Uterus (tissue), 4 donors: Measurements from ENCODE around the gene ITK. TPM values are rescaled to one million over a fixed set of nuclear protein-coding genes. Genes with fewer than 3 reads are reported as not detected.
A peak's percentile ranks its signal among the peaks of the same experiment; 100 is the strongest.

Experiments used
- DNase-seq, 2 donors: peaks; one replicate each; pipeline ENCODE4 v3.0.0-alpha.2; 2019 to 2020
- H3K27ac ChIP-seq, 2 donors: fragments of 200-600 bp; sonication (generic); 1 replicate in 1 of 2; 2 replicates in 1 of 2; pipeline ENCODE4 v1.5.1; 2016 to 2018
- H3K27me3 ChIP-seq, 2 donors: fragments of 200-600 bp; sonication (generic); one replicate each; pipeline ENCODE4 v1.5.1; 2018 to 2019; ENCODE audit warnings: control low read depth in 1 of 2
- H3K36me3 ChIP-seq, 2 donors: fragments of 200-600 bp; sonication (generic); one replicate each; pipeline ENCODE4 v1.5.1; 2019; ENCODE audit warnings: control low read depth in 1 of 2
- H3K4me1 ChIP-seq, 2 donors: fragments of 200-600 bp; sonication (generic); one replicate each; pipeline ENCODE4 v1.5.1; 2018 to 2019; ENCODE audit warnings: control low read depth in 1 of 2
- H3K4me3 ChIP-seq, 2 donors: fragments of 200-600 bp; sonication (generic); 1 replicate in 1 of 2; 2 replicates in 1 of 2; pipeline ENCODE4 v1.5.1; 2018 to 2019; ENCODE audit warnings: mild to moderate bottlenecking in 1 of 2
- H3K9me3 ChIP-seq, 2 donors: fragments of 200-600 bp; sonication (generic); one replicate each; pipeline ENCODE4 v1.5.1; 2019; ENCODE audit warnings: control low read depth in 1 of 2
- CTCF ChIP-seq, 4 experiments: fragments of 200-600 bp in 2 of 4; fragments of 450-650 bp in 2 of 4; sonication (generic) in 2 of 4; IDR thresholded peaks; one replicate each; pipeline ENCODE4 v1.5.1; 2016 to 2019; ENCODE audit warnings: antibody characterized with exemption in 4 of 4, mild to moderate bottlenecking in 2 of 4, moderate library complexity in 1 of 4
- POLR2A ChIP-seq, 2 donors: fragments of 450-650 bp; IDR thresholded peaks; one replicate each; pipeline ENCODE4 v1.6.1; 2016; ENCODE audit warnings: antibody characterized with exemption in 2 of 2, mild to moderate bottlenecking in 1 of 2, moderate library complexity in 1 of 2
- intact Hi-C: fragments of 100-400 bp; cut with DNase I; formaldehyde crosslinking; loops from one replicate; pipeline ENCODE4 v1.15.1; 2023; ENCODE audit warnings: low total_unique reads
- total RNA-seq, 4 donors: library from RNA; depleted of rRNA in 3 of 4; stranded (reverse); fragments of >200 nt in 3 of 4; gene quantifications; one replicate each; pipeline versions ENCODE4 v1.1.0 to v1.2.4, GENCODE V29; 2014 to 2023
- donor health status: DM: yes; HTN: yes; CAD: no.

Gene ITK
- total RNA-seq, 4 donors from 2014 or later, result 0.41 to 2.8 (median 1.8) TPM

DNA sequence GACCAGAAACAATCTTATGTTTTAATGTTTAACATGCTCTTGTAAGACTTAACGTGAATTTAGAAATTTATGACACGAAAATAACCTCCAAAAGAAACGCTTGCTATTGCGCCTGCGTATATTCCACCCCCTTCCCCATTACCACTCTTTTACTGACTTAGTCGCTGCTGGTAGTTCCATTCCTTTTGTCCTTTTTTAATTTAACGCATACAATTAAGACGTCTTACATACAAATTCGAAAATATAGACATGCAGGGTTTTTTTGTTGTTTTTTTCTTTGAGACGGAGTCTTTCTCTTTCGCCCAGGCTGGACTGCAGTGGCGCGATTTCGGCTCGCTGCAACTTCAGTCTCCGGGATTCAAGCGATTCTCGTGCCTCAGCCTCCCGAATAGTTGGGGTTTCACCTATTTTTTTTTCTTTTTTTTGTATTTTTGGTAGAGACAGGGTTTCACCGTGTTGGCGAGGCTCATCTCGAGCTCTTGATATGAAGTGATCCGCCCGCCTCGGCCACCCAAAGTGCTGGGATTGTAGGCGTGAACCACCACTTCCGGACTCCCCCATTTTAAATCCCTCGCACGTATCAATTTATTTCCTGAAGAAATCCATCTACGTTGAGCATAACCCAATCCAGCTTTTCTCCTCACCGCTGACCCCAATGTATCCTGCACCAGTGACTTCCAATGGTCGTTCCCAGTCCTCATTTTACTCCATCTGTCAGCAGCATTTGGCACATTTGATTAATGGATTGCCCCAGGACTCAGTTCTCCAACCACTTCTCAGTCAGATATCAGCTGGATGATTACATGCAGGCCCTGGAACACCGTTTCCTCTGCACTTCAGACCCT is 37.3 kb upstream of the ITK start:
- DNase-seq, result peak; percentile 27 to 40
- Histone ChIP-seq H3K36me3 (no peaks in the 10 kb centered on the region), H3K27me3 (no peaks in the 10 kb centered on the region), H3K27ac (peak overlapping the region; percentile 92 to 94), H3K4me1 (no peaks in the 10 kb centered on the region), H3K9me3 (no peaks in the 10 kb centered on the region), H3K4me3 (peak overlapping the region; percentile 70 to 98)
- intact Hi-C loops, result no loop called here
- TF ChIP-seq CTCF (IDR thresholded peaks at IDR 0.05) (no peak), POLR2A (IDR thresholded peaks at IDR 0.05) (no peak)

GRCh38 chr5:157148734-157149615 is 31.7 kb upstream of the ITK start:
- intact Hi-C loops, result no loop called here
- H3K9me3 ChIP-seq, result no peaks in the 10 kb centered on the region
- H3K4me3 ChIP-seq, result no peak overlapping the region
- no peak overlapping the region for H3K27ac ChIP-seq
- DNase-seq, result peak; percentile 39 to 46
- no peaks in the 10 kb centered on the region for H3K4me1 ChIP-seq
- H3K36me3 ChIP-seq, result no peaks in the 10 kb centered on the region
- H3K27me3 ChIP-seq, result no peaks in the 10 kb centered on the region
- TF ChIP-seq CTCF (IDR thresholded peaks at IDR 0.05) (peak; percentile 63 to 82 (median 68)), POLR2A (IDR thresholded peaks at IDR 0.05) (no peak)

GRCh38 chr5:157150995-157151394 is 29.6 kb upstream of the ITK start:
- no peak for TF ChIP-seq POLR2A (IDR thresholded peaks at IDR 0.05)
- TF ChIP-seq CTCF (IDR thresholded peaks at IDR 0.05), result no peak
- no peaks in the 10 kb centered on the region for H3K36me3 ChIP-seq
- H3K9me3 ChIP-seq, result no peaks in the 10 kb centered on the region
- H3K27me3 ChIP-seq, result no peaks in the 10 kb centered on the region
- no peak overlapping the region for H3K27ac ChIP-seq
- intact Hi-C loops, result no loop called here
- no peak for DNase-seq
- no peaks in the 10 kb centered on the region for H3K4me1 ChIP-seq
- H3K4me3 ChIP-seq, result no peak overlapping the region

- Histone ChIP-seq H3K27ac (no peak overlapping the region), H3K4me1 (no peaks in the 10 kb centered on the region), H3K27me3 (no peaks in the 10 kb centered on the region), H3K9me3 (no peaks in the 10 kb centered on the region), H3K36me3 (no peaks in the 10 kb centered on the region), H3K4me3 (no peak overlapping the region)
- DNase-seq, result no peak
- no peak for TF ChIP-seq CTCF (IDR thresholded peaks at IDR 0.05)
- TF ChIP-seq POLR2A (IDR thresholded peaks at IDR 0.05), result no peak
- intact Hi-C loops, result no loop called here
Measured at GRCh38 chr5:157155297-157155696, 25.3 kb upstream of the ITK start.
